HuH-7.5 (cell line): ENCODE results near the gene CA4.
"Not testable (repeated sequence)": the region's sequence is repeated elsewhere in the genome, so short reads cannot be mapped to it uniquely, and the experiment has no call there.

Source experiments
- DNase-seq: peaks from one replicate; pipeline ENCODE4 v3.0.0; 2011; ENCODE audit warnings: low spot score

CA4 gene

GRCh38 chr17:60174767-60175166, 25.0 kb downstream of the CA4 start:
- not testable (repeated sequence) for DNase-seq

- DNase-seq = not testable (repeated sequence)
Measured at GRCh38 chr17:60176763-60177162, 27.0 kb downstream of the CA4 start.

- DNase-seq = not testable (repeated sequence)
Measured at GRCh38 chr17:60178180-60178579, 28.4 kb downstream of the CA4 start.

- not testable (repeated sequence) for DNase-seq
Measured at GRCh38 chr17:60180380-60180779, 30.6 kb downstream of the CA4 start.

GRCh38 chr17:60186372-60186771, 36.6 kb downstream of the CA4 start:
- not testable (repeated sequence) for DNase-seq

GRCh38 chr17:60186846-60187745, 37.3 kb downstream of the CA4 start:
- not testable (repeated sequence) for DNase-seq

- DNase-seq = no peak
Measured at GRCh38 chr17:60188759-60189158, 39.0 kb downstream of the CA4 start.

- not testable (repeated sequence) for DNase-seq
Measured at GRCh38 chr17:60190032-60190431, 40.3 kb downstream of the CA4 start.

- not testable (repeated sequence) for DNase-seq
Measured at GRCh38 chr17:60193032-60193431, 43.3 kb downstream of the CA4 start.

GRCh38 chr17:60193482-60193881, 43.7 kb downstream of the CA4 start:
- no peak for DNase-seq

- not testable (repeated sequence) for DNase-seq
Measured at GRCh38 chr17:60194141-60194540, 44.4 kb downstream of the CA4 start.

- not testable (repeated sequence) for DNase-seq
Measured at GRCh38 chr17:60198630-60199029, 48.9 kb downstream of the CA4 start.

- DNase-seq = not testable (repeated sequence)
Measured at GRCh38 chr17:60205782-60206181, 56.0 kb downstream of the CA4 start.

GRCh38 chr17:60208302-60208701, 58.5 kb downstream of the CA4 start:
- DNase-seq = not testable (repeated sequence)
